NCI-H1694 treated with DMSO at 0.1 percent for 48 hours (cell line): ENCODE measurements around the gene OTC.

Experiments
- DNase-seq: peaks from one replicate; lab custom pipeline; 2025; lab: John Stamatoyannopoulos, UW

Gene OTC

GRCh38 chrX:38468563-38469157 is 116.3 kb downstream of the OTC start:
- no peak for DNase-seq
